NCI-H345 treated with DMSO at 0.1 percent for 48 hours (cell line): ENCODE results near the gene RHBDL1.

Experiments
- DNase-seq: peaks from one replicate; lab custom pipeline; 2025; ENCODE audit not compliant: unreplicated experiment; lab: John Stamatoyannopoulos, UW

RHBDL1 gene

GRCh38 chr16:674968-675883 lies at the start of gene RHBDL1:
RHBDL1 (plus strand) TSS chr16:675671; CDS start chr16:675791, 120 bp downstream.
- no peak for DNase-seq

- DNase-seq = no peak
Measured at GRCh38 chr16:625977-626765, 49.3 kb upstream of the RHBDL1 start.

GRCh38 chr16:626787-627453 lies 48.6 kb upstream of the RHBDL1 start:
- no peak for DNase-seq

GRCh38 chr16:627454-628239 lies 47.8 kb upstream of the RHBDL1 start:
- no peak for DNase-seq

GRCh38 chr16:628321-629061 lies 47.0 kb upstream of the RHBDL1 start:
- DNase-seq = no peak

GRCh38 chr16:629185-629832 lies 46.2 kb upstream of the RHBDL1 start:
- no peak for DNase-seq

- no peak for DNase-seq
Measured at GRCh38 chr16:629833-630248, 45.6 kb upstream of the RHBDL1 start.

GRCh38 chr16:630249-630814 lies 45.1 kb upstream of the RHBDL1 start:
- DNase-seq = no peak

- DNase-seq = no peak
Measured at GRCh38 chr16:630815-631405, 44.6 kb upstream of the RHBDL1 start, which contains the start of gene WFIKKN1. WFIKKN1 (plus strand) TSS chr16:630985; CDS start chr16:631254, 269 bp downstream.

GRCh38 chr16:631808-632358 lies 43.6 kb upstream of the RHBDL1 start:
- DNase-seq = no peak

GRCh38 chr16:632486-633335 lies 42.8 kb upstream of the RHBDL1 start:
- DNase-seq = no peak

- no peak for DNase-seq
Measured at GRCh38 chr16:633336-634050, 42.0 kb upstream of the RHBDL1 start.

- no peak for DNase-seq
Measured at GRCh38 chr16:634051-634670, 41.3 kb upstream of the RHBDL1 start.

GRCh38 chr16:634996-635395 lies 40.5 kb upstream of the RHBDL1 start:
- no peak for DNase-seq

GRCh38 chr16:635573-636205 lies 39.8 kb upstream of the RHBDL1 start:
- DNase-seq = no peak
